ENCODE data around the gene RCCD1.
"Not testable (repeated sequence)": the region's sequence is repeated elsewhere in the genome, so short reads cannot be mapped to it uniquely, and the experiment has no call there.

The RCCD1 gene

GRCh38 chr15:90918034-90918788, 36.5 kb upstream of the RCCD1 start:
- DNase-seq (ENCODE audit: low spot score): no peak

- DNase-seq (ENCODE audit: low spot score): no peak
Observed at GRCh38 chr15:90918835-90919234, 35.8 kb upstream of the RCCD1 start.

- no peak for DNase-seq (ENCODE audit: low spot score)
Observed at GRCh38 chr15:90921887-90922286, 32.8 kb upstream of the RCCD1 start.

- peak; percentile 30 for DNase-seq (ENCODE audit: low spot score)
Observed at GRCh38 chr15:90922712-90923322, 31.9 kb upstream of the RCCD1 start.

GRCh38 chr15:90924375-90924774, 30.3 kb upstream of the RCCD1 start:
- no peak for DNase-seq (ENCODE audit: low spot score)

GRCh38 chr15:90926766-90927165, 27.9 kb upstream of the RCCD1 start:
- DNase-seq (ENCODE audit: low spot score): not testable (repeated sequence)

- not testable (repeated sequence) for DNase-seq (ENCODE audit: low spot score)
Observed at GRCh38 chr15:90928106-90928505, 26.6 kb upstream of the RCCD1 start.

- DNase-seq (ENCODE audit: low spot score): peak; percentile 22
Observed at GRCh38 chr15:90929246-90930019, 25.3 kb upstream of the RCCD1 start.

GRCh38 chr15:90930861-90931574, 23.7 kb upstream of the RCCD1 start:
- no peak for DNase-seq (ENCODE audit: low spot score)

GRCh38 chr15:90931575-90931827, 23.2 kb upstream of the RCCD1 start:
- no peak for DNase-seq (ENCODE audit: low spot score)

GRCh38 chr15:90931828-90932659, 22.6 kb upstream of the RCCD1 start, which contains the start of gene HDDC3:
HDDC3 (minus strand) TSS chr15:90932549; CDS start chr15:90932540, 9 bp downstream.
- peak; percentile 94 for DNase-seq (ENCODE audit: low spot score)

GRCh38 chr15:90932660-90932991, 22.1 kb upstream of the RCCD1 start:
- no peak for DNase-seq (ENCODE audit: low spot score)

GRCh38 chr15:90933301-90933700, 21.4 kb upstream of the RCCD1 start:
- DNase-seq (ENCODE audit: low spot score): peak; percentile 67

GRCh38 chr15:90934256-90934948, 20.3 kb upstream of the RCCD1 start:
- DNase-seq (ENCODE audit: low spot score): peak; percentile 89

GRCh38 chr15:90934949-90935751, 19.5 kb upstream of the RCCD1 start, which contains the start of gene UNC45A:
UNC45A (plus strand) TSS chr15:90935285; CDS start chr15:90935325, 40 bp downstream.
- DNase-seq (ENCODE audit: low spot score): peak; percentile 95

GRCh38 chr15:90936823-90937222, 17.9 kb upstream of the RCCD1 start:
- DNase-seq (ENCODE audit: low spot score): no peak

- no peak for DNase-seq (ENCODE audit: low spot score)
Observed at GRCh38 chr15:90938261-90938660, 16.4 kb upstream of the RCCD1 start.

GRCh38 chr15:90939756-90940155, 14.9 kb upstream of the RCCD1 start:
- no peak for DNase-seq (ENCODE audit: low spot score)

GRCh38 chr15:90941038-90941437, 13.6 kb upstream of the RCCD1 start:
- DNase-seq (ENCODE audit: low spot score): no peak

Measured in hematopoietic multipotent progenitor cell treated with erythropoietin and hydrocortisone succinate and interleukin-3 and kit ligand, for 15 days (in vitro differentiated cells).